Measurements from ENCODE around the gene INSL6.
"Not testable (repeated sequence)": the region's sequence is repeated elsewhere in the genome, so short reads cannot be mapped to it uniquely, and the experiment has no call there.

INSL6 gene

GRCh38 chr9:5185220-5185840 is at the start of gene INSL6:
Gene INSL6 (minus strand): TSS chr9:5185639. CDS start chr9:5185602, 37 bp downstream.
- in situ Hi-C loops (cut with MboI; ENCODE audit: low sequenced_read_pairs) = no loop called here

GRCh38 chr9:5231212-5231611 is 45.8 kb upstream of the INSL6 start, which contains the start of gene INSL4:
Gene INSL4 (plus strand): TSS chr9:5231419. CDS start chr9:5231524, 105 bp downstream.
- in situ Hi-C loops (cut with MboI; ENCODE audit: low sequenced_read_pairs) = no loop called here

- in situ Hi-C loops (cut with MboI; ENCODE audit: low sequenced_read_pairs) = no loop called here
Measured at GRCh38 chr9:5230554-5230953, 45.1 kb upstream of the INSL6 start.

- in situ Hi-C loops (cut with MboI; ENCODE audit: low sequenced_read_pairs) = no loop called here
Measured at GRCh38 chr9:5205071-5205470, 19.6 kb upstream of the INSL6 start.

GRCh38 chr9:5195463-5195862 is 10.0 kb upstream of the INSL6 start:
- in situ Hi-C loops (cut with MboI; ENCODE audit: low sequenced_read_pairs) = no loop called here

GRCh38 chr9:5193345-5193744 is 7.9 kb upstream of the INSL6 start:
- in situ Hi-C loops (cut with MboI; ENCODE audit: low sequenced_read_pairs) = no loop called here

GRCh38 chr9:5191985-5192384 is 6.5 kb upstream of the INSL6 start:
- in situ Hi-C loops (cut with MboI; ENCODE audit: low sequenced_read_pairs) = no loop called here

- in situ Hi-C loops (cut with MboI; ENCODE audit: low sequenced_read_pairs) = no loop called here
Measured at GRCh38 chr9:5188060-5188984, 2.9 kb upstream of the INSL6 start.

GRCh38 chr9:5186416-5187169 is 1.2 kb upstream of the INSL6 start:
- in situ Hi-C loops (cut with MboI; ENCODE audit: low sequenced_read_pairs) = no loop called here

- in situ Hi-C loops (cut with MboI; ENCODE audit: low sequenced_read_pairs) = no loop called here
Measured at GRCh38 chr9:5184776-5185175, 663 bp downstream of the INSL6 start.

- in situ Hi-C loops (cut with MboI; ENCODE audit: low sequenced_read_pairs) = not testable (repeated sequence)
Measured at GRCh38 chr9:5180631-5181030, 4.8 kb downstream of the INSL6 start.

- in situ Hi-C loops (cut with MboI; ENCODE audit: low sequenced_read_pairs) = no loop called here
Measured at GRCh38 chr9:5178126-5178805, 7.2 kb downstream of the INSL6 start.

- in situ Hi-C loops (cut with MboI; ENCODE audit: low sequenced_read_pairs) = no loop called here
Measured at GRCh38 chr9:5146241-5146640, 39.2 kb downstream of the INSL6 start.

- in situ Hi-C loops (cut with MboI; ENCODE audit: low sequenced_read_pairs) = no loop called here
Measured at GRCh38 chr9:5144217-5144616, 41.2 kb downstream of the INSL6 start.

GRCh38 chr9:5140151-5140550 is 45.3 kb downstream of the INSL6 start:
- in situ Hi-C loops (cut with MboI; ENCODE audit: low sequenced_read_pairs) = no loop called here

- in situ Hi-C loops (cut with MboI; ENCODE audit: low sequenced_read_pairs) = no loop called here
Measured at GRCh38 chr9:5122516-5122915, 62.9 kb downstream of the INSL6 start.

GRCh38 chr9:5122116-5122515 is 63.3 kb downstream of the INSL6 start:
- in situ Hi-C loops (cut with MboI; ENCODE audit: low sequenced_read_pairs) = no loop called here

GRCh38 chr9:5113994-5114748 is 71.3 kb downstream of the INSL6 start:
- in situ Hi-C loops (cut with MboI; ENCODE audit: low sequenced_read_pairs) = no loop called here
